ENCODE data around the gene ATXN3. TPM values are rescaled to one million over a fixed set of nuclear protein-coding genes. Genes with fewer than 3 reads are reported as not detected.

ATXN3 gene
- total RNA-seq, 1 donor: 24.6 TPM

DNA sequence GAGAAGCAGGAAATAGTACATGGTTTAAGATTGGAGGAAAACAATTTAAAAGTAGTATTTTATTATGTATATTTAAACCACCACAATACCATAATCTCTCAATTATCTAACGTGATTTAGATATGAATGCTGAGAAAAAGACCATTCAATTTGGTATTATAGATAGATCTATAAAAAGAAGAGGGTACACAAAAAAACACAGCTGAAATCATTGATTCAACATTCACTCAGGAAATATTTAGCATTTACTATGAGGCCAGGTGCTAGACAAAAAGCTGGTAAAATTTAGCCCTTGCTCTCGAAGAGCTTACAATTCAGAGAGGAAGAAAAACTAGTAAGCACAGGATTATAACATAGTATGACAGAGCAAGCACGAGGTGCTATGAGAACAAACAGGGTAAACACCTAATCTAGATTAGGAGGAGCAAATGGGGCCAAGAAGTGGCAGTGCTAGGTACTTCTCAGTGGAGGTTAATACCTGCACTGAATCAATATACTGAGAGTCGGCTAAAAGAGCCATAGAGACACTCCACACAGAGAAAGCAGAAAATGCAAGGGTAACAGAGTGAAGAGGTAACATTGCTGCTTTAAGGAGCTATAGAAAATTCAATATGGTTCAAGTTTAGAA lies 94.1 kb downstream of the ATXN3 start:
- no peaks in the 10 kb centered on the region for H4K20me1 ChIP-seq (ENCODE audit: insufficient read depth, low read length)
- H3K27me3 ChIP-seq (ENCODE audit: insufficient read depth, low read length): no peaks in the 10 kb centered on the region
- H3K4me1 ChIP-seq (ENCODE audit: insufficient read depth, low read length): no peaks in the 10 kb centered on the region
- no peak overlapping the region for H3K4me3 ChIP-seq (ENCODE audit: insufficient read depth, low read length)
- TF ChIP-seq, protein P1, sequence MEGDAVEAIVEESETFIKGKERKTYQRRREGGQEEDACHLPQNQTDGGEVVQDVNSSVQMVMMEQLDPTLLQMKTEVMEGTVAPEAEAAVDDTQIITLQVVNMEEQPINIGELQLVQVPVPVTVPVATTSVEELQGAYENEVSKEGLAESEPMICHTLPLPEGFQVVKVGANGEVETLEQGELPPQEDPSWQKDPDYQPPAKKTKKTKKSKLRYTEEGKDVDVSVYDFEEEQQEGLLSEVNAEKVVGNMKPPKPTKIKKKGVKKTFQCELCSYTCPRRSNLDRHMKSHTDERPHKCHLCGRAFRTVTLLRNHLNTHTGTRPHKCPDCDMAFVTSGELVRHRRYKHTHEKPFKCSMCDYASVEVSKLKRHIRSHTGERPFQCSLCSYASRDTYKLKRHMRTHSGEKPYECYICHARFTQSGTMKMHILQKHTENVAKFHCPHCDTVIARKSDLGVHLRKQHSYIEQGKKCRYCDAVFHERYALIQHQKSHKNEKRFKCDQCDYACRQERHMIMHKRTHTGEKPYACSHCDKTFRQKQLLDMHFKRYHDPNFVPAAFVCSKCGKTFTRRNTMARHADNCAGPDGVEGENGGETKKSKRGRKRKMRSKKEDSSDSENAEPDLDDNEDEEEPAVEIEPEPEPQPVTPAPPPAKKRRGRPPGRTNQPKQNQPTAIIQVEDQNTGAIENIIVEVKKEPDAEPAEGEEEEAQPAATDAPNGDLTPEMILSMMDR (IDR thresholded peaks at IDR 0.05; ENCODE audit: extremely low read depth, low read depth, low read length): no peak
- peaks cover 14% of the 10 kb centered on the region for H3K79me2 ChIP-seq (ENCODE audit: insufficient read depth, low read length)
- no peak for DNase-seq (ENCODE audit: insufficient read length, low spot score, missing footprints)
- no peak overlapping the region for H3K4me2 ChIP-seq (ENCODE audit: insufficient read depth, low read length)
- H3K9me3 ChIP-seq (ENCODE audit: low read depth, low read length): no peaks in the 10 kb centered on the region
- H2AFZ ChIP-seq (ENCODE audit: low read length): no peak overlapping the region
- no peak overlapping the region for H3K27ac ChIP-seq (ENCODE audit: low read depth, low read length)
- H3K36me3 ChIP-seq (ENCODE audit: insufficient read depth, low read length): peaks cover 45% of the 10 kb centered on the region

DNA sequence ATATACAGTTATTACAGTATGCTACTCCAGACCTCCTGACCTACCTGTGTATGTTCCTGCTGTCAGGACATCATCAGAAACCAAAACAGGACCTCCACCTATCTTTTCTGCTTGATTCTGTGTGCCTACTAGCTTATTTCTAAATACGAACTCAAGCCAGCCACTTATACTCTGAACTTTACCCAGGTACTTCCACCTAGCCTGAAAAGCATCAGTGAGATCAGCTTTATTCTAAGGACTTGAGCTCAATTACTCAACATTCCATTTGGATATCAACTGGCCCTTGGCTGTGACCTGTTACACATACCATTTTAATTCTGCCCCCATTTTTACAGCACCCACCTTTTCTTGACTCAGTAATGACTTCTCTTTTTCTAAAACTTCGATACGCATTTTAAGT lies 95.7 kb downstream of the ATXN3 start:
- TF ChIP-seq, protein P1 (IDR thresholded peaks at IDR 0.05; ENCODE audit: extremely low read depth, low read depth, low read length): no peak
- Histone ChIP-seq H3K36me3 (ENCODE audit: insufficient read depth, low read length) (peaks cover 41% of the 10 kb centered on the region), H3K79me2 (ENCODE audit: insufficient read depth, low read length) (peaks cover 8% of the 10 kb centered on the region)

DNA sequence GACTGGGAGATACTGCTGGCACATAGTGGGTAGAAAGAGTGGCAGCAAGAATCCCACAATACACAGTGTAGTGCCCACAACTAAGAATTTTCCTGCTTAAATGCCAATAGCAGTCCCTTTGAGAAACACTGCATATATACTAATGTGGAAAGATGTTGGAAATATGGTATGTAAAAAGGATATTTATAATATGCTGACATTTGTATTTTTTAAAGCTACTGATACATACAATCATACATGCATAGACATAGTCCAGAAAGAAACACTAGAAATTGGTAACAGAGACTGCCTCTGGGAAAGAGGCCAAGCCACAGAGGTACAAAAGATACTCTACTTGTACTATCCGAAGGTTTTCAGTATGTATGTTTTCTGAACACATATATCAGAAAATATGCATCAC lies 96.8 kb downstream of the ATXN3 start:
- Histone ChIP-seq H3K9me3 (ENCODE audit: low read depth, low read length) (no peaks in the 10 kb centered on the region), H3K4me1 (ENCODE audit: insufficient read depth, low read length) (no peaks in the 10 kb centered on the region), H3K4me3 (ENCODE audit: insufficient read depth, low read length) (no peak overlapping the region), H3K79me2 (ENCODE audit: insufficient read depth, low read length) (peaks cover 8% of the 10 kb centered on the region), H4K20me1 (ENCODE audit: insufficient read depth, low read length) (no peaks in the 10 kb centered on the region), H3K27ac (ENCODE audit: low read depth, low read length) (no peak overlapping the region), H2AFZ (ENCODE audit: low read length) (no peak overlapping the region), H3K36me3 (ENCODE audit: insufficient read depth, low read length) (peaks cover 42% of the 10 kb centered on the region), H3K4me2 (ENCODE audit: insufficient read depth, low read length) (no peak overlapping the region), H3K27me3 (ENCODE audit: insufficient read depth, low read length) (no peaks in the 10 kb centered on the region)
- no peak for DNase-seq (ENCODE audit: insufficient read length, low spot score, missing footprints)
- TF ChIP-seq, protein P1 (IDR thresholded peaks at IDR 0.05; ENCODE audit: extremely low read depth, low read depth, low read length): no peak

More for the DNA sequence above, 95.7 kb downstream of the ATXN3 start:
- Histone ChIP-seq H3K4me1 (ENCODE audit: insufficient read depth, low read length) (no peaks in the 10 kb centered on the region), H3K4me2 (ENCODE audit: insufficient read depth, low read length) (no peak overlapping the region), H3K27me3 (ENCODE audit: insufficient read depth, low read length) (no peaks in the 10 kb centered on the region), H3K4me3 (ENCODE audit: insufficient read depth, low read length) (no peak overlapping the region), H3K9me3 (ENCODE audit: low read depth, low read length) (no peaks in the 10 kb centered on the region), H4K20me1 (ENCODE audit: insufficient read depth, low read length) (no peaks in the 10 kb centered on the region), H2AFZ (ENCODE audit: low read length) (no peak overlapping the region), H3K27ac (ENCODE audit: low read depth, low read length) (no peak overlapping the region)
- no peak for DNase-seq (ENCODE audit: insufficient read length, low spot score, missing footprints)

Other genes starting within 250 kb of the ATXN3 start
- under 0.01 and 0.29 TPM in 2 replicates for gene TC2N, start 239.0 kb downstream of the ATXN3 start, total RNA-seq
- 22.1 and 27.7 TPM in 2 replicates for gene FBLN5, start 158.9 kb downstream of the ATXN3 start, total RNA-seq
- 38.0 and 46.9 TPM in 2 replicates for gene TRIP11, start 66.5 kb downstream of the ATXN3 start, total RNA-seq
- gene NDUFB1, start 15.1 kb upstream of the ATXN3 start, total RNA-seq: 146 and 150 TPM in 2 replicates
- gene CPSF2, start 15.4 kb upstream of the ATXN3 start, total RNA-seq: 38.9 and 47.8 TPM in 2 replicates
- gene SLC24A4, start 216.6 kb upstream of the ATXN3 start, total RNA-seq: under 0.01 TPM in 1 of 2 replicates, not detected in the other

Measured in osteoblast (primary cell).